NCI-H82 treated with DMSO at 0.1 percent for 48 hours (cell line): Measurements from ENCODE around the gene OASL.

Source experiments
- DNase-seq: peaks from one replicate; lab custom pipeline; 2025; ENCODE audit not compliant: unreplicated experiment; lab: John Stamatoyannopoulos, UW

The OASL gene

GRCh38 chr12:120993496-120993895 is 45.5 kb downstream of the OASL start:
- DNase-seq, result no peak

- DNase-seq, result no peak
These were observed 46.1 kb downstream of the OASL start for GRCh38 chr12:120992989-120993388.

GRCh38 chr12:120991965-120992364 is 47.1 kb downstream of the OASL start:
- DNase-seq, result no peak

GRCh38 chr12:120990487-120991055 is 48.5 kb downstream of the OASL start:
- no peak for DNase-seq

- DNase-seq, result no peak
These were observed 49.4 kb downstream of the OASL start for GRCh38 chr12:120989687-120990086.

DNA sequence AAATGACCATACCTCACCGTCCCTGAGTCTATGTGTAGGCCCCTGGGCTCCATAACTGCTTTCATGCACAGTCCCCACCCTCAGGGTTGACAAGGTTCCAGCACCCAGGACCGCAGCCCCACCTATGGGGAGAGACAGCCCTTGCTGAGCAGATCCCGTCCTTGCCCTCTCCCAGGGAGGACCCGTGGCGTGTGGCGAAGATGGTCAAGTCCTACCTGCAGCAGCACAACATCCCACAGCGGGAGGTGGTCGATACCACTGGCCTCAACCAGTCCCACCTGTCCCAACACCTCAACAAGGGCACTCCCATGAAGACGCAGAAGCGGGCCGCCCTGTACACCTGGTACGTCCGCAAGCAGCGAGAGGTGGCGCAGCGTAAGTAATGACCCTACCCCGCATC is 50.4 kb downstream of the OASL start:
- no peak for DNase-seq

DNA sequence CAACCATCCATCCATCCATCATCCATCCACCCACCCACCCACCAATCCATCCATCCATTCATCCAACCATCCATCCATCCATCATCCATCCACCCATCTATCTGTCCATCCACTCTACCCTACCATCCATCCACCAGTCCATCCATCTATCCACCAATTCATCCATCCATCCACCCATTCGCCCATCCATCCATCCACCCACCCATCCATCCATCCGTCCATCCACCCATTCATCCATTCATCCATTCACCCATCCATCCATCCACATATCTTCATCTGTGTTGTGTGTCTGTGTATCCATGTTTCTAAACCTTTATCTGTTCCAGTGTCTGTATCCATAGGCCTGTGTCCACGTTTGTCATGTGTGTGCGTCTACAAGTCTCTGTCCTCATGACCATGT is 50.8 kb downstream of the OASL start:
- no peak for DNase-seq

DNA sequence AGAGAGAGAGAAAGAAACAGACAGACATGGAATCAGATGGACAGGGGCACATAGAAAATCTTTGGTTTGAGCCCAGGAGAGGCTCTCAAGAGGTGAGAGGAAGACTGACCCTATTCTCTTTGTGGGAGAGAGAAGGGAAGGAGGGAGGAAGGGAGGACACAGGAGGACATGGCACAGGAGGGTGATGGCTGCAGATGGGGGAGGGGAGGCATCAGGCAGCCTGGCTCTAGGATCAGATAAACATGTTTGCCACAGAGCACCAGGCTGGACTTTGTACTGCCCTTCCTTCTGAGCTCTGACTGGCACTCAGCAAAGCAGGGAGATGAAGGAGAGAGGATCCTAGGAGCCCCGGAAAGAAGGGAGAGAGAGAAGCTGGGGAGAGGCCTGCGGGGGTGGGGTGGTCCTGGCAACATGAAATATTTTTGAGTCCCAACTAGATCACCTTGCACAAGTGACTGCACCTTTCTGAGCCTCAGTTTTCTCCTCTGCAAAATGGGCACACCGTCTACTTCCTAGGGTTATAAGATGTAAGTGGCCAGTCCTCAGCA is 54.6 kb downstream of the OASL start:
- DNase-seq, result no peak

GRCh38 chr12:120983759-120984158 is 55.3 kb downstream of the OASL start:
- no peak for DNase-seq

DNA sequence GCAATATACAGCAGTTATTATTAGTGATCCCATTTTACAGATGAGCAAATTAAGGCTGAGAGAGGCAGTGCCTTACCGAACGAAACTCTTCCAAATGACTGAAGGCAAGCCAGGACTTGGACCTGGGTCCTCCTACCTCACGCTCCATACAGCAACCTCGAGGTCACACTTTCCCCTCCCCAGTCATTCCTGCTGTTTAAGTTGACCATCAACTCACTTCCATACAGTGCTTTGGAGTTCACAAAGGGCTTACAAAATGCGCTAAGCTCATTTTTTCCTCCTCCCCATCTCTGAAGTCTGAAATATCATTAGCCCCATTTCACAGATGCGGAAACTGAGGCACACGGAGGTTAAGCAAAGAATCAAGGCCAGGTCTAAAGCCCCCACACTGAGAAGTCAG is 56.4 kb downstream of the OASL start:
- DNase-seq, result no peak

GRCh38 chr12:120981407-120981941 is 57.6 kb downstream of the OASL start:
- DNase-seq, result no peak

- DNase-seq, result no peak
These were observed 58.2 kb downstream of the OASL start for GRCh38 chr12:120980800-120981368.

- no peak for DNase-seq
These were observed 59.0 kb downstream of the OASL start for GRCh38 chr12:120979862-120980696.

DNA sequence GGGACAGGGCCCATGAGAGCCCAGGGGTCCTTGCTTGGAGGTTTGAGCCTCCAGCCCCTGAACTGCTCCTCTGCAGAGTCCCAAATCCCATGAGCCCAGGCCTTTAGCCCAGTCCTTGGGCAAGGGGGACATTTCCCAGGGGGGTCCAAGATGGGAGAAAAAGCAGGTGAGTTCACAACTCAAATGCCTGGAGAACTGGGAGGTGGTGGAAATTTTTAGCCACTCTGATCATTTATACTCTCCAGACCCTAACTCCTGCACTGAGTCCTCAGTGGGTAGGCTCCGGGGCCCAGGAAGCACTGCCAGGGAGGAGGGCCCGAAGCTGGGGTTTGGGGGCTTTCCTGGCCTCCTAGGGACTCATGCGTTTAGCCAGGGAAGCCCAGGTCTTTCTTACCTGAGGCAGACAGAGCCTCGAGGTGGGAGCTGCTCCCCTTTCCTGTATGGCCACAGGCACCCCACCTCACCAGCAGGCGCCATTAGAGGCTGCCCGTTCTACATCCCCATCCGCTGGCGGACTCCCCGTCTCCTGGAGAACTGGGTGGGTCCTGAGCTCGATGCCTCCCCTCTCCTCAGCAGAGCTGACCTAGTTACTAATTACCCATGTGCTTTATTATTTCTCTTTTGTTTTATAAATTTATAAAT is 59.7 kb downstream of the OASL start:
- no peak for DNase-seq

GRCh38 chr12:120978296-120979219 is 60.5 kb downstream of the OASL start, which contains the start of gene HNF1A:
Gene HNF1A, plus strand, starts transcription at chr12:120978543. Its CDS starts 226 bp downstream, at chr12:120978769.
- no peak for DNase-seq

- no peak for DNase-seq
These were observed 61.3 kb downstream of the OASL start for GRCh38 chr12:120977531-120978295.

- no peak for DNase-seq
These were observed 66.0 kb downstream of the OASL start for GRCh38 chr12:120972870-120973543.

GRCh38 chr12:120971299-120972180 is 67.5 kb downstream of the OASL start:
- DNase-seq, result peak; percentile 20
